ENCODE measurements around the gene VPS13C. TPM values are rescaled to one million over a fixed set of nuclear protein-coding genes. Genes with fewer than 3 reads are reported as not detected.

VPS13C gene
- total and polyA plus RNA-seq, 2 experiments from 2014 or later = 10.2 to 20.5 TPM

GRCh38 chr15:61871926-61872522 is 188.2 kb downstream of the VPS13C start:
- no peaks in the 10 kb centered on the region for H3K79me2 ChIP-seq (replicated peaks; ENCODE audit: insufficient read depth)
- Mint-ChIP-seq H3K27ac (no peak overlapping the region), H3K27me3 (ENCODE audit: insufficient read depth, low read depth, poor library complexity) (no peaks in the 10 kb centered on the region), H3K4me3 (no peak overlapping the region), H3K36me3 (ENCODE audit: low read depth) (no peaks in the 10 kb centered on the region), H3K9me3 (no peaks in the 10 kb centered on the region), H3K4me1 (peaks cover 8% of the 10 kb centered on the region; the same call in 2 of the 3 replicates)
- no peak overlapping the region for H2AFZ ChIP-seq
- peaks cover 8% of the 10 kb centered on the region; the same call in 1 of the 2 replicates for H3K4me1 ChIP-seq (ENCODE audit: insufficient read depth)
- no peak for TF ChIP-seq STAT1 (IDR thresholded peaks at IDR 0.05; ENCODE audit: unreplicated experiment)
- TF ChIP-seq REST (IDR thresholded peaks at IDR 0.05; ENCODE audit: unreplicated experiment) = no peak
- TF ChIP-seq CTCF (conservative IDR thresholded peaks at IDR 0.05; ENCODE audit: low read depth in 2 of 2) = peak in 1 of 2 experiments; percentile 81; a peak in 3 of 4 replicates
- TF ChIP-seq ZNF462 (CRISPR knock-in tag; IDR thresholded peaks at IDR 0.05) = no peak
- H3K4me2 ChIP-seq = no peak overlapping the region
- no peaks in the 10 kb centered on the region for H3K27me3 ChIP-seq (ENCODE audit: insufficient read depth)
- no peaks in the 10 kb centered on the region for H3K9me2 ChIP-seq (ENCODE audit: insufficient read depth)
- no peak for ATAC-seq
- no peak overlapping the region for H3K27ac ChIP-seq (ENCODE audit: low read depth)
- peak; percentile 45 for DNase-seq (ENCODE audit: low spot score)
- H3K4me3 ChIP-seq = no peak overlapping the region
- no peaks in the 10 kb centered on the region for H4K20me1 ChIP-seq (replicated peaks; ENCODE audit: insufficient read depth)
- no peaks in the 10 kb centered on the region for H3K36me3 ChIP-seq (ENCODE audit: insufficient read depth)
- H3F3A ChIP-seq (replicated peaks; ENCODE audit: low read depth) = no peaks in the 10 kb centered on the region

All from GM23338 (cell line).